ENCODE data around the gene LYPD6B. TPM values are rescaled to one million over a fixed set of nuclear protein-coding genes. Genes with fewer than 3 reads are reported as not detected.

Gene LYPD6B
- polyA plus RNA-seq, 1 of the 3 experiments (the other 2 are of a cell fraction), result 18.2 TPM

- TF ChIP-seq RXRA (IDR thresholded peaks at IDR 0.05; ENCODE audit: borderline replicate concordance, low read depth) (no peak), REST (IDR thresholded peaks at IDR 0.05; ENCODE audit: low read depth, low read length) (no peak), CTCF (IDR thresholded peaks at IDR 0.05) (no peak), NFIC (IDR thresholded peaks at IDR 0.05; ENCODE audit: borderline replicate concordance) (no peak), FOSL2 (IDR thresholded peaks at IDR 0.05; ENCODE audit: borderline replicate concordance, low read depth) (no peak), TCF12 (IDR thresholded peaks at IDR 0.05) (no peak), MEF2A (IDR thresholded peaks at IDR 0.05; ENCODE audit: borderline replicate concordance, low read depth) (no peak), MAX (IDR thresholded peaks at IDR 0.05; ENCODE audit: low read depth) (no peak), MXI1 (IDR thresholded peaks at IDR 0.05; ENCODE audit: low read depth, low read length) (no peak), USF2 (IDR thresholded peaks at IDR 0.05; ENCODE audit: borderline replicate concordance, low read depth, low read length) (no peak), POLR2AphosphoS5 (IDR thresholded peaks at IDR 0.05; ENCODE audit: low read depth, low read length) (no peak), GATA2 (CRISPR knock-in tag; IDR thresholded peaks at IDR 0.05) (no peak), TEAD4 (IDR thresholded peaks at IDR 0.05; ENCODE audit: borderline replicate concordance, insufficient read depth) (no peak), CHD2 (IDR thresholded peaks at IDR 0.05; ENCODE audit: low read length, partially characterized antibody) (no peak), SMC3 (IDR thresholded peaks at IDR 0.05; ENCODE audit: low read depth, low read length) (no peak), EZH2phosphoT487 (IDR thresholded peaks at IDR 0.05; ENCODE audit: borderline replicate concordance, low read depth) (no peak), YY1 (IDR thresholded peaks at IDR 0.05; ENCODE audit: low read depth) (no peak), TAF1 (IDR thresholded peaks at IDR 0.05; ENCODE audit: borderline replicate concordance, low read depth, low read length) (no peak), FOXJ3 (CRISPR knock-in tag; IDR thresholded peaks at IDR 0.05) (no peak), JUND (IDR thresholded peaks at IDR 0.05) (no peak)
- Histone ChIP-seq H3K27ac (ENCODE audit: low read depth in 2 of 2, low read length in 1 of 2) (no peak overlapping the region), H3K27me3 (ENCODE audit: insufficient read depth) (no peaks in the 10 kb centered on the region), H3K9ac (no peak overlapping the region), H3K4me1 (ENCODE audit: control insufficient read depth in 1 of 2, insufficient read depth in 2 of 2, low read depth in 1 of 2, low read length in 1 of 2) (peaks cover 0 to 5% of the 10 kb centered on the region in 2 experiments; a peak in 1 of 4 replicates), H3K9me3 (no peaks in the 10 kb centered on the region), H2AFZ (ENCODE audit: low read depth) (no peak overlapping the region), H3K9me2 (no peaks in the 10 kb centered on the region), H3K79me2 (ENCODE audit: insufficient read depth) (no peaks in the 10 kb centered on the region), H3K4me3 (ENCODE audit: low read depth in 2 of 2, low read length in 1 of 2) (no peak overlapping the region), H3K4me2 (no peak overlapping the region), H3F3A (replicated peaks; ENCODE audit: insufficient read depth) (no peaks in the 10 kb centered on the region), H3K36me3 (replicated peaks in 1 of 2; ENCODE audit: control insufficient read depth in 1 of 2, insufficient read depth in 2 of 2, low read length in 1 of 2) (no peaks in the 10 kb centered on the region), H4K20me1 (ENCODE audit: insufficient read depth) (no peaks in the 10 kb centered on the region)
- WGBS (ENCODE audit: low lambda C conversion rate), result 67% methylated on average over 1 of the region's 1 CpG
- ChIA-PET POLR2A (no interaction called here), CTCF (no interaction called here)
- no peak for DNase-seq
Measured at GRCh38 chr2:149192427-149192826, 153.9 kb downstream of the LYPD6B start.

All from SK-N-SH (cell line).